Suprapubic skin (tissue), 4 donors: ENCODE results near the gene NLRC4.

Experiments
- CTCF ChIP-seq, 2 donors: fragments of 200-600 bp in 1 of 2; fragments of 450-650 bp in 1 of 2; sonication (generic) in 1 of 2; IDR thresholded peaks; one replicate each; pipeline ENCODE4 v1.5.1; 2016 to 2019; ENCODE audit warnings: antibody characterized with exemption in 2 of 2, mild to moderate bottlenecking in 1 of 2, moderate library complexity in 1 of 2
- EP300 ChIP-seq: sonication (generic); formaldehyde crosslinking; IDR thresholded peaks from one replicate; pipeline ENCODE4 v1.6.1; 2017; ENCODE audit warnings: antibody characterized with exemption
- POLR2A ChIP-seq, 2 donors: fragments of 450-650 bp; IDR thresholded peaks; one replicate each; pipeline ENCODE4 v1.6.1; 2017; ENCODE audit warnings: antibody characterized with exemption in 2 of 2, mild to moderate bottlenecking in 2 of 2, moderate library complexity in 2 of 2
- POLR2AphosphoS5 ChIP-seq, 3 donors: sonication (generic); formaldehyde crosslinking; IDR thresholded peaks; one replicate each; pipeline ENCODE4 v1.6.1; 2017; ENCODE audit warnings: antibody characterized with exemption in 3 of 3

GRCh38 chr2:32246911-32247310, 17.8 kb downstream of the NLRC4 start:
- TF ChIP-seq POLR2AphosphoS5 (IDR thresholded peaks at IDR 0.05) (no peak), EP300 (no peak), CTCF (IDR thresholded peaks at IDR 0.05) (no peak), POLR2A (IDR thresholded peaks at IDR 0.05) (no peak)
